ENCODE results near the gene KY. TPM values are rescaled to one million over a fixed set of nuclear protein-coding genes. Genes with fewer than 3 reads are reported as not detected.

Gene KY
- total and polyA plus RNA-seq, 2 of the 13 experiments (the other 11 are each of a cell fraction or from before 2014, with no cell fraction given): not detected

GRCh38 chr3:134659391-134660045, 8.7 kb upstream of the KY start:
- H3K4me3 ChIP-seq (replicated peaks in 1 of 3; ENCODE audit: insufficient read depth in 1 of 3, low read depth in 2 of 3, low read length in 3 of 3): no peak overlapping the region
- no peaks in the 10 kb centered on the region for H4K20me1 ChIP-seq (ENCODE audit: insufficient read depth, low read length)
- intact Hi-C loops (cut with micrococcal nuclease; ENCODE audit: unreplicated experiment): no loop called here
- TF ChIP-seq ZHX2 (IDR thresholded peaks at IDR 0.05; ENCODE audit: low read depth): no peak
- no peak for TF ChIP-seq ZHX2 (CRISPR knock-in tag; IDR thresholded peaks at IDR 0.05; ENCODE audit: borderline replicate concordance)
- no peak for TF ChIP-seq ZKSCAN8 (CRISPR knock-in tag; IDR thresholded peaks at IDR 0.05; ENCODE audit: borderline replicate concordance)
- no peak for TF ChIP-seq ZNF784 (CRISPR knock-in tag; IDR thresholded peaks at IDR 0.05; ENCODE audit: borderline replicate concordance)
- no peak for TF ChIP-seq MAF1 (CRISPR knock-in tag; IDR thresholded peaks at IDR 0.05; ENCODE audit: borderline replicate concordance)
- no peak for TF ChIP-seq KAT8 (CRISPR knock-in tag; IDR thresholded peaks at IDR 0.05)
- TF ChIP-seq KLF13 (CRISPR knock-in tag; IDR thresholded peaks at IDR 0.05): no peak
- no peak for TF ChIP-seq ZFYVE20 (CRISPR knock-in tag; IDR thresholded peaks at IDR 0.05; ENCODE audit: borderline replicate concordance, low read depth)
- TF ChIP-seq MLLT10 (CRISPR knock-in tag; IDR thresholded peaks at IDR 0.05): no peak
- FAIRE-seq (no peak), ATAC-seq (no peak), DNase-seq (ENCODE audit: low spot score) (no peak)
- H3K79me2 ChIP-seq (ENCODE audit: insufficient read depth, low read length): no peaks in the 10 kb centered on the region
- H3K27ac ChIP-seq (ENCODE audit: extremely low read length, insufficient read depth, low read length): no peak overlapping the region
- CTCF ChIA-PET (ENCODE audit: low intra/inter-chr PET ratio, low total read pairs): no interaction called here
- H3K4me1 ChIP-seq (ENCODE audit: insufficient read depth, low read length): no peaks in the 10 kb centered on the region
- H3K36me3 ChIP-seq (replicated peaks in 1 of 2; ENCODE audit: control insufficient read depth in 1 of 2, insufficient read depth in 2 of 2, low read length in 2 of 2): no peaks in the 10 kb centered on the region
- H3K9me3 ChIP-seq (ENCODE audit: low read length): no peaks in the 10 kb centered on the region
- BruUV-seq (replicated peaks): no TSS peak
- H3K9ac ChIP-seq (ENCODE audit: insufficient read depth, low read depth, low read length): no peak overlapping the region
- H2AFZ ChIP-seq (ENCODE audit: low read length): no peak overlapping the region
- peaks cover 0 to 6% of the 10 kb centered on the region in 2 experiments; a peak in 1 of 5 replicates for H3K27me3 ChIP-seq (ENCODE audit: control insufficient read depth in 1 of 2, insufficient read depth in 2 of 2, low read length in 2 of 2)
- POLR2A ChIA-PET: no interaction called here
- H3K4me2 ChIP-seq (ENCODE audit: low read depth, low read length): no peak overlapping the region
- in situ Hi-C loops (cut with HindIII; ENCODE audit: extremely low pct_ligation_motif_present, low pct_unique_long_range_greater_than_20kb): no loop called here
- WGBS (ENCODE audit: low lambda C conversion rate): 30% methylated on average over 14 of the region's 15 CpGs
